WTC11 (cell line): ENCODE measurements around the gene KLHDC3. TPM values are rescaled to one million over a fixed set of nuclear protein-coding genes. Genes with fewer than 3 reads are reported as not detected.

Source experiments
- ATAC-seq: fragments of 200-7000 bp; cut with Tn5 transposase; 2 replicates; pipeline ENCODE4 v1.10.0; 2021; ENCODE audit warnings: mild to moderate bottlenecking, moderate library complexity
- CTCF ChIA-PET: fragments of 300-600 bp; sonication (Branson Sonifier 250); formaldehyde crosslinking; loops from one replicate; lab custom pipeline; 2021; ENCODE audit warnings: antibody characterized with exemption; lab: Charles Lee
- POLR2A ChIA-PET: fragments of 350-600 bp; sonication (Branson Sonifier 250); formaldehyde crosslinking; loops from one replicate; lab custom pipeline; 2021; ENCODE audit warnings: antibody characterized with exemption; lab: Charles Lee
- DNase-seq: peaks from one replicate; pipeline ENCODE4 v3.0.0; 2021; ENCODE audit warnings: low spot score
- H3K27ac Mint-ChIP-seq: 2 replicates; pipeline ENCODE4 v1.8.0; 2021; ENCODE audit warnings: mixed read lengths
- H3K27me3 Mint-ChIP-seq: 2 replicates; pipeline ENCODE4 v1.8.0; 2021; ENCODE audit warnings: low read depth, mild to moderate bottlenecking, moderate library complexity, mixed read lengths
- H3K36me3 Mint-ChIP-seq: 2 replicates; pipeline ENCODE4 v1.8.0; 2021; ENCODE audit warnings: mixed read lengths
- H3K4me1 Mint-ChIP-seq: 2 replicates; pipeline ENCODE4 v1.8.0; 2022; ENCODE audit warnings: mixed read lengths
- H3K4me3 Mint-ChIP-seq: 2 replicates; pipeline ENCODE4 v1.8.0; 2021; ENCODE audit warnings: mild to moderate bottlenecking, moderate library complexity, mixed read lengths
- H3K9me3 Mint-ChIP-seq: 2 replicates; pipeline ENCODE4 v1.8.0; 2021; ENCODE audit warnings: mixed read lengths
- ARID4B ChIP-seq: sonication (generic); formaldehyde crosslinking; IDR thresholded peaks from 2 replicates; pipeline ENCODE4 v1.8.0; 2023; ENCODE audit warnings: missing genetic modification reagents, mild to moderate bottlenecking, borderline replicate concordance
- CTCF ChIP-seq: fragments of 200-600 bp; IDR thresholded peaks from 2 replicates; pipeline ENCODE4 v1.8.0; 2022; ENCODE audit warnings: antibody characterized with exemption
- ERG ChIP-seq: fragments of 250-450 bp; sonication (Bioruptor Pico); IDR thresholded peaks from 2 replicates; pipeline ENCODE4 v1.8.0; 2021; ENCODE audit warnings: mild to moderate bottlenecking
- GRHL2 ChIP-seq: fragments of 250-450 bp; sonication (Bioruptor Pico); IDR thresholded peaks from 2 replicates; pipeline ENCODE4 v1.8.0; 2022; ENCODE audit warnings: mild to moderate bottlenecking, moderate library complexity; ENCODE audit not compliant: insufficient replicate concordance, severe bottlenecking
- HMGA2 ChIP-seq: fragments of 250-450 bp; sonication (Bioruptor Pico); IDR thresholded peaks from 2 replicates; pipeline ENCODE4 v1.4.0; 2021; ENCODE audit warnings: mild to moderate bottlenecking, moderate library complexity
- MLX ChIP-seq: sonication (generic); formaldehyde crosslinking; IDR thresholded peaks from 2 replicates; pipeline ENCODE4 v1.8.1; 2023; ENCODE audit warnings: mild to moderate bottlenecking, missing genetic modification reagents, moderate library complexity
- PRDM15 ChIP-seq: sonication (generic); formaldehyde crosslinking; IDR thresholded peaks from 2 replicates; pipeline ENCODE4 v1.8.0; 2022; ENCODE audit warnings: missing genetic modification reagents
- PREB ChIP-seq: sonication (generic); formaldehyde crosslinking; IDR thresholded peaks from 2 replicates; pipeline ENCODE4 v1.8.1; 2022; ENCODE audit warnings: mild to moderate bottlenecking, missing genetic modification reagents, moderate library complexity, borderline replicate concordance
- SOX15 ChIP-seq: fragments of 250-450 bp; sonication (Bioruptor Pico); IDR thresholded peaks from 2 replicates; pipeline ENCODE4 v1.9.0; 2021; ENCODE audit warnings: mild to moderate bottlenecking
- TEAD1 ChIP-seq: sonication (generic); formaldehyde crosslinking; IDR thresholded peaks from 2 replicates; pipeline ENCODE4 v1.8.0; 2022; ENCODE audit warnings: mild to moderate bottlenecking, missing genetic modification reagents
- ZBTB43 ChIP-seq: sonication (generic); formaldehyde crosslinking; IDR thresholded peaks from 2 replicates; pipeline ENCODE4 v1.8.1; 2023; ENCODE audit warnings: mild to moderate bottlenecking, missing genetic modification reagents
- ZMAT4 ChIP-seq: fragments of 250-450 bp; sonication (Bioruptor Pico); IDR thresholded peaks from 2 replicates; pipeline ENCODE4 v1.9.0; 2021; ENCODE audit warnings: mild to moderate bottlenecking
- ZNF121 ChIP-seq: sonication (generic); formaldehyde crosslinking; IDR thresholded peaks from 2 replicates; pipeline ENCODE4 v1.8.0; 2023; ENCODE audit warnings: missing genetic modification reagents
- ZNF263 ChIP-seq: sonication (generic); formaldehyde crosslinking; IDR thresholded peaks from 2 replicates; pipeline ENCODE4 v1.8.1; 2022; ENCODE audit warnings: low read depth, mild to moderate bottlenecking, moderate library complexity, missing genetic modification reagents
- ZNF317 ChIP-seq: sonication (generic); formaldehyde crosslinking; IDR thresholded peaks from 2 replicates; pipeline ENCODE4 v1.8.1; 2023; ENCODE audit warnings: low read depth, mild to moderate bottlenecking, moderate library complexity, missing genetic modification reagents, borderline replicate concordance
- ZSCAN18 ChIP-seq: fragments of 250-450 bp; sonication (Bioruptor Pico); IDR thresholded peaks from 2 replicates; pipeline ENCODE4 v2.1.2; 2022; ENCODE audit warnings: mild to moderate bottlenecking, moderate library complexity
- total RNA-seq: library from RNA; stranded (reverse); gene quantifications from 3 replicates; pipeline ENCODE4 v1.2.3, GENCODE V29; 2021

Gene KLHDC3
- total RNA-seq, 1 experiment from 2014 or later: 172 TPM

GRCh38 chr6:43016943-43017334 is 2.9 kb downstream of the KLHDC3 start:
- Mint-ChIP-seq H3K9me3 (no peaks in the 10 kb centered on the region), H3K36me3 (peaks cover 35% of the 10 kb centered on the region), H3K4me3 (no peak overlapping the region), H3K4me1 (peaks cover 36% of the 10 kb centered on the region), H3K27me3 (no peaks in the 10 kb centered on the region), H3K27ac (no peak overlapping the region; the same call in 1 of the 2 replicates)
- no peak for DNase-seq
- ATAC-seq: no peak
- TF ChIP-seq CTCF: no peak
- no peak for TF ChIP-seq SOX15 (CRISPR knock-in tag)
- TF ChIP-seq ZNF121: no peak
- no peak for TF ChIP-seq HMGA2
- TF ChIP-seq ZNF263 (CRISPR knock-in tag): no peak
- no peak for TF ChIP-seq ZSCAN18
- no peak for TF ChIP-seq ZNF317 (CRISPR knock-in tag)
- TF ChIP-seq ZBTB43 (CRISPR knock-in tag): no peak
- no peak for TF ChIP-seq GRHL2 (CRISPR knock-in tag)
- TF ChIP-seq TEAD1 (CRISPR knock-in tag): no peak
- no peak for TF ChIP-seq ZMAT4 (CRISPR knock-in tag)
- TF ChIP-seq MLX (CRISPR knock-in tag): no peak
- no peak for TF ChIP-seq ERG (CRISPR knock-in tag)
- TF ChIP-seq PREB (CRISPR knock-in tag): no peak
- TF ChIP-seq PRDM15 (CRISPR knock-in tag): no peak
- no peak for TF ChIP-seq ARID4B (CRISPR knock-in tag)
- CTCF ChIA-PET: interaction anchor here (0.8 kb wide), 1 partner anchor 53 kb away, joined by 4 read pairs; no protein-coding TSS in a partner anchor
- POLR2A ChIA-PET: no interaction called here
